GM18951 (cell line): ENCODE data around the gene ANKRD11.

ENCODE experiments used
- POLR2A ChIP-seq: IDR thresholded peaks from 4 replicates; pipeline ENCODE4 v1.6.1; 2011; ENCODE audit warnings: mild to moderate bottlenecking; ENCODE audit not compliant: insufficient read length, insufficient read depth; ENCODE audit errors: extremely low read depth
- in situ Hi-C: fragments of 300-500 bp; cut with MboI; formaldehyde crosslinking; loops from one replicate; pipeline ENCODE4 v1.12.0; 2022; ENCODE audit warnings: low sequenced_read_pairs, mixed read lengths, inconsistent platforms; ENCODE audit not compliant: unreplicated experiment

ANKRD11 gene

DNA sequence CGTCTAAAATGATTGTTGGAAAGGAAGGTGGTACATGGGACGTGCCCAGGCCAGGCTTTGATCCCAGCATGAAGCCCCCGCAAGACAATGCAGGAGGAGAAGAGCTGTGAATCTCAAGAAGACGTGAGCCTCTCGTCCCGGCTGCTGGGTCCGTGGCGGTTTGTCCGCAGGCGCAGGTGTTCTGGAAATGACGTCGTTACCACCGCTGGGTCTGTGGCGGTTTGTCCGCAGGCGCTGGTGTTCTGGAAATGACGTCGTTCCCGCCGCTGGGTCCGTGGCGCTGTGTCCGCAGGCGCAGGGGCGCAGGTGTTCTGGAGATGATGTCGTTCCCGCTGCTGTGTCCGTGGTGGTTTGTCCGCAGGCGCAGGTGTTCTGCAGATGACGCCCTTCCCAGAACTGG lies 31.9 kb upstream of the ANKRD11 start:
- no peak for TF ChIP-seq POLR2A
- in situ Hi-C loops = no loop called here

DNA sequence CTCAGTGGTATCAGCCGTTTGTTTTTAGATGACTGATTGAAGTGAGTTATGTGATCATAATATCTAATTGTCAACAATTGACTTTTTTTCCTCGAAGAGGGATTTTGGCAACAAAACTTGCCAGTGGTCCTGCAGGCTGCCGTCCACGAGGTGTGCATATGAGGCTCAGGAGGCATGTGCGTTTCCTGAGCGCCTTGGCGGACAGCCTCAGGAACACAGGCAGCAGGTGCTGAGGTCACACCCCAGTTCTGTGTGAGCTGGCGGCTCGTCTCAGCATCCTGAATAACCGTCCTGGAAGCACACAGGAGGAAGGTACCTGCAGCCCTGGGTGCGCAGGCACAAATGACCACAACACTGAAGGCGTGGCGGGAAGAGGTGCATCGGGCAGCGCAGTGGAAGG lies 29.5 kb upstream of the ANKRD11 start:
- no peak for TF ChIP-seq POLR2A

DNA sequence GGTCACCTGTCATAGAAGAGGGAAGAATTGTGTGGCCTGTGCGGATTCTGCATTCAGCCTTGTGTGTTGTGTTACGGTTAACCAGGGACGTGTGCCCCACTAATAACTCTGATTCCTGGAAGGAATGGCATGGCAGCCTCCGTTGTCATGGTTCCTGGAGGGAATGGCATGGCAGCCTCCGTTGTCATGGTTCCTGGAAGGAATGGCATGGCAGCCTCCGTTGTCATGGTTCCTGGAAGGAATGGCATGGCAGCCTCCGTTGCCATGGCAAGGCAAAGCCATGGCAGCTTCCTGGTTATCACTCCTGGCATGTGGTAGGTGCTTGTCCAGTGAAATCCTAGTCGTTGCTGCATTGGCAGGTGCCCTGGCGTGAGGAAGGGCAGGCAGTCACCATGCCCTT lies 26.8 kb upstream of the ANKRD11 start:
- in situ Hi-C loops = no loop called here
- no peak for TF ChIP-seq POLR2A

More for the DNA sequence above, 29.5 kb upstream of the ANKRD11 start:
- in situ Hi-C loops = no loop called here

DNA sequence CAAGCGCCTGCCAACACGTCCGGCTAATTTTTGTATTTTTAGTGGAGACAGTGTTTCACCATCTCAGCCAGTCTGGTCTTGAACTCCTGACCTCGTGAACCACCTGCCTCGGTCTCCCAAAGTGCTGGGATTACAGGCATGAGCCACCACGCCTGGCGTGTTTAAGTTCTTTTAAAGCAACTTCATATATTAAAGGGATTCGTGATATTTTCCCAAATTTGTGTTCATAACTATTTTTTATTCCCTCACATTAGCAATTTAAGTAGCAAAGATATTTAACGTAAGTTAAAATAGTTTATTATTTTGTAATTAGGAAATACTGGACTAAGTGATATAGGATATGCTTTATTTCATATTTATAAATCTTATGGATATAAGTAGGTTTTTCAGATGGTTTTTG lies 22.1 kb upstream of the ANKRD11 start:
- TF ChIP-seq POLR2A = no peak
- in situ Hi-C loops = no loop called here

DNA sequence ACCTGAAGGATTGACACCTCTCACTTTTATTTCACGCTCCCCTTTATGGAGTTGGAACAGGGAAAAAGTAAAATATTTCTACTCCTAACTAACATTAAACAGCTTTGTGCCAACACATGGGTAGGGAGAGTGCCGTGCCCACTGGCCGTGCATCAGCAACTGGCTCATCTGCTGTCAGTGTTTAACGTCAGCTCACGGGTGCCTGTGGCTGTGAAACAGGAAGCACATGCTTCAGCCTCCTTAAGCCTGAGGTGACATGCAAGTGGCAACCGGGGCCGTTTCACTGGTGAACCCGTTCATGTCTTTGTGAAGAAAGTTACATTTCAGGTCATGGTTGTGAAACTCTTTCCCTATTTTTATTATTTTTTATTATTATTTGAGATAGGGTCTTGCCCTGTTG lies 21.0 kb upstream of the ANKRD11 start:
- TF ChIP-seq POLR2A = no peak
- in situ Hi-C loops = no loop called here

DNA sequence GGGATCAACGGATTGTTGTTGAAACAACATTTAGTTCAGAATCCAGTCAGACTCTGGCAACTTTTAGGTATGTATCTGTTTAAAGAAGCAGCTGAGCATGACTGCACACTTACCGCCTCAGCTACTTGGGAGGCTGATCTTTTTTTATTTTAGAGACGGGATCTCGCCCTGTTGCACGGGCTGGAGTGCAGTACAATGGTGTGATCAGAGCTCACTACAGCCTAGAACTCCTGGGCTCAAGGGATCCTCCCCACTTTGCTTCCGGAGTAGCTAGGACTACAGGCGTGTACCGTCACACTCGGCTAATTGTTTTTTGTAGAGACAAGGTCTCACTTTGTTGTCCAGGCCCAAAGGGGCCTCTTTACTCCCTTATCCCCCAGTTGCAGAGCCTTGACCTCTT lies 20.2 kb upstream of the ANKRD11 start:
- TF ChIP-seq POLR2A = no peak

DNA sequence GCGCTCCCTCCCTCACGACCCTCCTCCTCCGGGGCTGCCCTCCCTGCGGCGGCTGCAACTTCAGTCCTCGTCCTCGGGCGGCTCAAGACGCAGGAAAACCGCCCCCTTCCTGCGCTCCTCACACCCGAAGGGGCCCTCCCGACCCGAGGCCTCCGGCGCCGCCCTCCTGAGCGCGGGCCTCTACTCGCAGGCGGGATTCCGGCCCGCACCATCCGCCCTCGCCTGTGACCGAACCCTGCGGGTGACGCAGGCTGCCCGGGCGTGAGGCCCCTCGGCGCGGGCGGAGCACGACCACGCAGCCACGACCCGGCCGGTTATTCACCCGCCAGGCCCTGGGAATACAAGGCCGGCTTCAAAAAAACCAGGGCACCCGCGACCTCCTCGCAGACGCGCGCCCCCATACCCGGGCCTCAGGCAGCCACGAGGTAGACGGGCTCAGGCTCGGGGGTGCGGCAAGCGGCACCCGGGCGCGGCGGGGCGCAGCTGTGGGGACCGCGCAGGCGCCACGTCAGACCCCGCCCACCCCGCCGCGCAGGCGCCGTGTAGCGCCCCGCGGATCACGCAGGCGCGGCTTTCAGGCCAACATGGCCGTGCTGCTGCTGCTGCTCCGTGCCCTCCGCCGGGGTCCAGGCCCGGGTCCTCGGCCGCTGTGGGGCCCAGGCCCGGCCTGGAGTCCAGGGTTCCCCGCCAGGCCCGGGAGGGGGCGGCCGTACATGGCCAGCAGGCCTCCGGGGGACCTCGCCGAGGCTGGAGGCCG lies 17.7 kb upstream of the ANKRD11 start, which contains the start of gene SPG7:
Gene SPG7, plus strand, starts transcription at position 570 of the 757 bp plus-strand sequence. Its CDS starts 15 bp downstream, at position 585.
- in situ Hi-C loops = no loop called here
- TF ChIP-seq POLR2A = peak; percentile 97

More for the DNA sequence above, 20.2 kb upstream of the ANKRD11 start:
- in situ Hi-C loops = no loop called here

DNA sequence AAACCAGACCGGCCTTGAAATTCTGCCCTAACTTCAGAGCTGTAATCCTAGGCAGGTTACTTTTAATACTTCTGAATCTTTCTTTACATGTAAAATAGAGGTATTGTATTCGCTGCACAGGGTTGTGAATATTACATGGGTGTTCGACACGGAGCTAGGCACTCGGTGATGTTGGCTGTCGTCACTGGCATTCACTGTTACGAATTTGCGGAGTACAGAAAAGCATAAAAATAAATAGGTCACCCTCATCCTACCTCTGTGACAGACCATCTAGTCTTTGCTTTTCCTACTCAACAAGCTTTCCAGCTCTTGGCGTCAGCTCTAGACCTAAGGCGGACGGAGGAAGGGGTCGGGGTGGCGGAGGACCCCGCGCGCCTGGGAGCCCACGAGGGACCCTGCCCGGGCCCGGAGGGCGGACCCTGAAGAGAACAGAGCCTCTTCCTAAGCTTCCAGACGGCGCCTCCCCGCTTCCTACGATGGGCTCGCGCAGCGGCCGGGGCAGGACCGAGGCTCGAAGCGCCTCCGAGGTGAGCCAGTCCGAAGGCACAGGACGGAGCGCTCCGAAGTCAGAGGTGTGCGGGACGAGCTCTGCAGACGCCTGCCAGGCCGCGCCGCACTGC lies 17.0 kb upstream of the ANKRD11 start:
- no peak for TF ChIP-seq POLR2A
- in situ Hi-C loops = no loop called here

DNA sequence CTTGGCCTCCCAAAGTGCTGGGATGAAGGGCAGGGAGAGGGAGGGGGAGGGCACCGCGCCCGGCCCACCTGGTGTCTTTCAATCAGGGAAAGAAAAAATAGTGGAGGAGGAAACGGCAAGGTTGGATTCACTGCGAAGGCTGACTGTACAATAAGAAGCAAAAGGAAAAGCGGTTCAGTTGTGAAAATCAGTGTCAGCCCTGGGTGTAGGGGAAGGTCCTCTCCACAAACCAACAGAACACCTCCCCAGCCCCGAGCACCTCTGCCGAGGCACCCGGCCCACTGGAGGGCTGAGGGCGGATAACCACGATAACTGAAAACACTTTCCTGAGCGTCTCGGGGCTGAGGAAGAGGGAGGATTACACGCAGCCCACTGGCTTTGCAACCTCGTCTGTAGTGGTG lies 16.4 kb upstream of the ANKRD11 start:
- TF ChIP-seq POLR2A = no peak
- in situ Hi-C loops = no loop called here

DNA sequence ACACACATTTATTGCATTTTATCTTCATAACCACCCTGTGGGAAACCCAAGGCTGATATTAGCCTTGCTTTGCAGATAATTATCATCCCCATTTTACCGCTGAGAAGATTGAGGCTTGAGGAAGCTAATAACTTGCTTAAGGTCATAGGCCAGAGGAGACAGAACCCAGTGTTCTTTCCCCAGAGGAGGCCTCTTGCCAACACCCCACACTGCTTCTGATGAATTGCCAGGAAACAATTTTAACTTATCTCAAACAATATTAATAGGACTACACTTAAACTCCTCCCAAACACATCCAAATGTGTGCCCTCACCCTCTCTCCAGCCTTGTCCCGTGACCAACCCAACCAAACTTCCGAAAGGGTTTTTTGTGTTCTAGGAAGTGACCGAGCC lies 15.7 kb upstream of the ANKRD11 start:
- no peak for TF ChIP-seq POLR2A
- in situ Hi-C loops = no loop called here

DNA sequence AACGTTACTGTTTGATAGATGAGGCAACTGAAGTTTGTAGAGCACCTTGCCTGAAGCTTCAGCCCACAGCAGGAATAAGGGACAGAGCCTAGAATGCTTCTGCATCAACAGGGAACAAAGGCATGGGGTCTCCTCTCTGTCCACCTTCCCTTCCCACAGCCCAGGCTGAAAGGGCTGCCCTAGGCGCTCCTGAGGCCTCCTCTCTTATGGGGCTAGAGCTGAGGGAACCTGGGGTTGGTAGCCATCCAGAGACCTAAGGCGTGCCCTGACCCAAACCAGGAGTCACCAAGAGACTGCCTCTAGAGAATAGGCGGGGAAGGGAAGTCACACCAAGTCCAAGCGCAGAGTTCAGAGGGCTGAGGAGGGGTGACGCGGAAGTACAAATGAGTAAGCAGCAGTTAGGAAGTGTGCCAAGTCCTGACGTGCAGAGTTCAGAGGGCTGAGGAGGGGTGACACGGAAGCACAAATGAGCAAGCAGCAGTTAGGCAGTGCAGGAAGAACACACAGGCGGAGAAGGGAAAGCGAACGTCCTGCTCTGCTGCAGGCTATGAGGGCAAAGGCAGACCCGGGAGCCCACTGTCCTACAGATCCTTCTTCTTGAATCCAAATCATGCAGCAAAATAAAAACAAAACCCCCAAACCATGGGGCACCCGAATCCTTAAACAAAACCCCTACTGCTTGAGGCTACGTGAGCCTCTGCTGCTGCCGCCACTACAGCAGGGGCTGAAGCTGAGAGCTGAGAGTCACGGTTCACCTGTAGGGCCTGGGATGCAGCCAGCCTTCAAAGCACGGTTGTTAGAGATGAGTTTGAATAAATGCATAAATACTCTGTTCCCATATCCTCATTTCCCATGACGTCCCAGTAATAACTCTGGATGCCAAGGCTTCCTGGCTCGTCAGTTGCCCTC lies 15.1 kb upstream of the ANKRD11 start:
- in situ Hi-C loops = no loop called here
- TF ChIP-seq POLR2A = peak; percentile 73

DNA sequence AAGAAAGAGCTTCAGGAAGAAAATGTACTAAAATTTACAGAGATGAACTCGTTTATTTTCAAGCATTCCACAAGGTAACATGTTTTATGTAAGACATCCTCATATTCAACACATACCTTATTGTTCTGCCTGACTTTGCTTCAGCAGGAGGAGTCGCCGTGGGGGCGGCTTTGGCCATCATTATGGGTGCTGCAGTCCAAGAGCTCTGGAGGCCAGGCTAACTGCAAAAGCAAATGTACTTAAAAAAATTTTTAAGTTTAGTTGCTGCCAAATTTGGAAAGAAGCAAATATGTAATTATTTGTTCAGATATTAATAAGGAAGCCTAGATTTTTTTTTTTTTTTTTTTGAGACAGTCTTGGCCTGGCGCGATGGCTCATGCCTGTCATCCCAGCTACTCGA lies 13.7 kb upstream of the ANKRD11 start:
- no peak for TF ChIP-seq POLR2A
- in situ Hi-C loops = no loop called here
